ENCODE measurements around the gene C22orf39.

- TF ChIP-seq, protein P1, sequence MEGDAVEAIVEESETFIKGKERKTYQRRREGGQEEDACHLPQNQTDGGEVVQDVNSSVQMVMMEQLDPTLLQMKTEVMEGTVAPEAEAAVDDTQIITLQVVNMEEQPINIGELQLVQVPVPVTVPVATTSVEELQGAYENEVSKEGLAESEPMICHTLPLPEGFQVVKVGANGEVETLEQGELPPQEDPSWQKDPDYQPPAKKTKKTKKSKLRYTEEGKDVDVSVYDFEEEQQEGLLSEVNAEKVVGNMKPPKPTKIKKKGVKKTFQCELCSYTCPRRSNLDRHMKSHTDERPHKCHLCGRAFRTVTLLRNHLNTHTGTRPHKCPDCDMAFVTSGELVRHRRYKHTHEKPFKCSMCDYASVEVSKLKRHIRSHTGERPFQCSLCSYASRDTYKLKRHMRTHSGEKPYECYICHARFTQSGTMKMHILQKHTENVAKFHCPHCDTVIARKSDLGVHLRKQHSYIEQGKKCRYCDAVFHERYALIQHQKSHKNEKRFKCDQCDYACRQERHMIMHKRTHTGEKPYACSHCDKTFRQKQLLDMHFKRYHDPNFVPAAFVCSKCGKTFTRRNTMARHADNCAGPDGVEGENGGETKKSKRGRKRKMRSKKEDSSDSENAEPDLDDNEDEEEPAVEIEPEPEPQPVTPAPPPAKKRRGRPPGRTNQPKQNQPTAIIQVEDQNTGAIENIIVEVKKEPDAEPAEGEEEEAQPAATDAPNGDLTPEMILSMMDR (IDR thresholded peaks at IDR 0.05): peak in 2 of 6 experiments; percentile 24 to 30
- TF ChIP-seq POLR2A (IDR thresholded peaks at IDR 0.05): no peak
Observed at GRCh38 chr22:19477321-19478044, 30.0 kb upstream of the C22orf39 start.

All from thyroid gland (tissue), 4 donors.